Activated CD4-positive, alpha-beta T cell treated with anti-CD3 and anti-CD28 coated beads, Interleukin-2, amount 10 ng/mL, durations not matched to agents 7 days and 5 days (primary cell): Measurements from ENCODE around the gene IFIT2. TPM values are rescaled to one million over a fixed set of nuclear protein-coding genes. Genes with fewer than 3 reads are reported as not detected.

ENCODE experiments used
- CTCF ChIA-PET: fragments of 350-600 bp; sonication (Branson Sonifier 250); formaldehyde crosslinking; loops from one replicate; lab custom pipeline; 2021; ENCODE audit warnings: antibody characterized with exemption; lab: Charles Lee
- POLR2A ChIA-PET: fragments of 350-600 bp; sonication (Branson Sonifier 250); formaldehyde crosslinking; loops from one replicate; lab custom pipeline; 2021; ENCODE audit warnings: antibody characterized with exemption; lab: Charles Lee
- DNase-seq: peaks from one replicate; pipeline ENCODE4 v3.0.0-alpha.2; 2020
- H3K27ac Mint-ChIP-seq: one replicate; pipeline ENCODE4 v1.8.0; 2021; ENCODE audit warnings: mild to moderate bottlenecking, moderate library complexity, mixed read lengths
- H3K27me3 Mint-ChIP-seq: one replicate; pipeline ENCODE4 v1.8.0; 2021; ENCODE audit warnings: mixed read lengths
- H3K36me3 Mint-ChIP-seq: one replicate; pipeline ENCODE4 v1.8.0; 2021; ENCODE audit warnings: low read depth, mixed read lengths
- H3K4me1 Mint-ChIP-seq: one replicate; pipeline ENCODE4 v1.8.0; 2021; ENCODE audit warnings: mixed read lengths
- H3K4me3 Mint-ChIP-seq: one replicate; pipeline ENCODE4 v1.8.0; 2021; ENCODE audit warnings: mild to moderate bottlenecking, moderate library complexity, mixed read lengths
- H3K9me3 Mint-ChIP-seq: one replicate; pipeline ENCODE4 v1.8.0; 2021; ENCODE audit warnings: mixed read lengths
- total RNA-seq, 2 experiments: library from RNA; stranded (reverse); gene quantifications; one replicate each; pipeline ENCODE4 v1.2.3, GENCODE V29; 2021

Gene IFIT2
- total RNA-seq, 2 experiments from 2014 or later, result 9.9 to 10.2 TPM

- Mint-ChIP-seq H3K9me3 (no peaks in the 10 kb centered on the region), H3K36me3 (peaks cover 77% of the 10 kb centered on the region), H3K27me3 (peaks cover 6% of the 10 kb centered on the region), H3K4me1 (peaks cover 45% of the 10 kb centered on the region), H3K4me3 (no peak overlapping the region), H3K27ac (no peak overlapping the region)
- no peak for DNase-seq
- CTCF ChIA-PET, result interaction anchor here (2.2 kb wide), 1 partner anchor 31 kb away, joined by 6 read pairs; no protein-coding TSS in a partner anchor
- POLR2A ChIA-PET, result no interaction called here
Observed at GRCh38 chr10:89338713-89339112, 36.9 kb downstream of the IFIT2 start.

- no peak overlapping the region for H3K4me3 Mint-ChIP-seq
- H3K27me3 Mint-ChIP-seq, result peaks cover 6% of the 10 kb centered on the region
- no peak for DNase-seq
- no peaks in the 10 kb centered on the region for H3K9me3 Mint-ChIP-seq
- ChIA-PET POLR2A (no interaction called here), CTCF (interaction anchor here (2.2 kb wide), 1 partner anchor 30 kb away, joined by 6 read pairs; no protein-coding TSS in a partner anchor)
- H3K4me1 Mint-ChIP-seq, result peaks cover 39% of the 10 kb centered on the region
- H3K27ac Mint-ChIP-seq, result no peak overlapping the region
- H3K36me3 Mint-ChIP-seq, result peaks cover 73% of the 10 kb centered on the region
Observed at GRCh38 chr10:89339875-89340274, 38.0 kb downstream of the IFIT2 start.

- DNase-seq, result no peak
- peaks cover 56% of the 10 kb centered on the region for H3K36me3 Mint-ChIP-seq
- no peaks in the 10 kb centered on the region for H3K9me3 Mint-ChIP-seq
- POLR2A ChIA-PET, result interaction anchor here (1.2 kb wide), 1 partner anchor 50 kb away, joined by 3 read pairs; the partner anchor contains the start of gene IFIT1
- CTCF ChIA-PET, result interaction anchor here (0.8 kb wide), 1 partner anchor 13 kb away, joined by 3 read pairs; no protein-coding TSS in a partner anchor
- no peak overlapping the region for H3K4me3 Mint-ChIP-seq
- H3K27ac Mint-ChIP-seq, result no peak overlapping the region
- H3K27me3 Mint-ChIP-seq, result peaks cover 6% of the 10 kb centered on the region
- peaks cover 22% of the 10 kb centered on the region for H3K4me1 Mint-ChIP-seq
Observed at GRCh38 chr10:89341649-89342048, 39.8 kb downstream of the IFIT2 start.

GRCh38 chr10:89342206-89342958 lies 40.5 kb downstream of the IFIT2 start:
- H3K4me3 Mint-ChIP-seq, result no peak overlapping the region
- no peak overlapping the region for H3K27ac Mint-ChIP-seq
- DNase-seq, result no peak
- H3K36me3 Mint-ChIP-seq, result peaks cover 49% of the 10 kb centered on the region
- H3K9me3 Mint-ChIP-seq, result no peaks in the 10 kb centered on the region
- ChIA-PET CTCF (interaction anchor here (0.8 kb wide), 1 partner anchor 13 kb away, joined by 3 read pairs; no protein-coding TSS in a partner anchor), POLR2A (interaction anchor here (1.2 kb wide), 1 partner anchor 50 kb away, joined by 3 read pairs; the partner anchor contains the start of gene IFIT1)
- peaks cover 11% of the 10 kb centered on the region for H3K27me3 Mint-ChIP-seq
- H3K4me1 Mint-ChIP-seq, result peaks cover 15% of the 10 kb centered on the region

GRCh38 chr10:89343089-89343767 lies 41.4 kb downstream of the IFIT2 start:
- Mint-ChIP-seq H3K36me3 (peaks cover 40% of the 10 kb centered on the region), H3K4me3 (no peak overlapping the region), H3K27ac (no peak overlapping the region), H3K9me3 (no peaks in the 10 kb centered on the region), H3K4me1 (peaks cover 10% of the 10 kb centered on the region), H3K27me3 (peaks cover 16% of the 10 kb centered on the region)
- CTCF ChIA-PET, result interaction anchor here (1.3 kb wide), 1 partner anchor 9 kb away, joined by 3 read pairs; no protein-coding TSS in a partner anchor
- DNase-seq, result no peak
- POLR2A ChIA-PET, result no interaction called here

GRCh38 chr10:89344156-89344555 lies 42.3 kb downstream of the IFIT2 start:
- DNase-seq, result no peak
- no peak overlapping the region for H3K27ac Mint-ChIP-seq

GRCh38 chr10:89345367-89346000 lies 43.6 kb downstream of the IFIT2 start:
- H3K27me3 Mint-ChIP-seq, result peaks cover 30% of the 10 kb centered on the region
- no peak for DNase-seq
- H3K27ac Mint-ChIP-seq, result no peak overlapping the region
- no peaks in the 10 kb centered on the region for H3K9me3 Mint-ChIP-seq
- no peak overlapping the region for H3K4me3 Mint-ChIP-seq
- CTCF ChIA-PET, result interaction anchor here (1.2 kb wide), 1 partner anchor 9 kb away, joined by 3 read pairs; no protein-coding TSS in a partner anchor
- peaks cover 5% of the 10 kb centered on the region for H3K4me1 Mint-ChIP-seq
- POLR2A ChIA-PET, result interaction anchor here (0.6 to 1.4 kb wide), 2 partner anchors 44 to 1643 kb away, joined by 3 to 5 read pairs; partner anchors contain the start of gene IFIT2
- H3K36me3 Mint-ChIP-seq, result peaks cover 18% of the 10 kb centered on the region

More at GRCh38 chr10:89344156-89344555, 42.3 kb downstream of the IFIT2 start:
- peaks cover 5% of the 10 kb centered on the region for H3K4me1 Mint-ChIP-seq
- ChIA-PET CTCF (interaction anchor here (1.3 kb wide), 1 partner anchor 8 kb away, joined by 3 read pairs; no protein-coding TSS in a partner anchor), POLR2A (no interaction called here)
- peaks cover 23% of the 10 kb centered on the region for H3K27me3 Mint-ChIP-seq
- peaks cover 31% of the 10 kb centered on the region for H3K36me3 Mint-ChIP-seq
- H3K4me3 Mint-ChIP-seq, result no peak overlapping the region
- no peaks in the 10 kb centered on the region for H3K9me3 Mint-ChIP-seq

GRCh38 chr10:89346405-89347254 lies 44.8 kb downstream of the IFIT2 start:
- peaks cover 10% of the 10 kb centered on the region for H3K36me3 Mint-ChIP-seq
- no peak for DNase-seq
- no peak overlapping the region for H3K4me3 Mint-ChIP-seq
- CTCF ChIA-PET, result interaction anchor here (0.8 to 1.5 kb wide), 3 partner anchors 8 to 926 kb away, joined by 3 to 4 read pairs (median 3); no protein-coding TSS in a partner anchor
- H3K27me3 Mint-ChIP-seq, result peaks cover 34% of the 10 kb centered on the region
- POLR2A ChIA-PET, result interaction anchor here (0.6 to 1.4 kb wide), 2 partner anchors 45 to 293 kb away, joined by 3 to 5 read pairs; partner anchors contain the start of gene IFIT2
- H3K9me3 Mint-ChIP-seq, result no peaks in the 10 kb centered on the region
- H3K4me1 Mint-ChIP-seq, result peaks cover 17% of the 10 kb centered on the region
- no peak overlapping the region for H3K27ac Mint-ChIP-seq

- no peak for DNase-seq
- ChIA-PET CTCF (interaction anchor here (1.5 kb wide), 1 partner anchor 77 kb away, joined by 4 read pairs; no protein-coding TSS in a partner anchor), POLR2A (no interaction called here)
- no peaks in the 10 kb centered on the region for H3K9me3 Mint-ChIP-seq
- no peak overlapping the region for H3K4me3 Mint-ChIP-seq
- peaks cover under 1% of the 10 kb centered on the region for H3K36me3 Mint-ChIP-seq
- no peak overlapping the region for H3K27ac Mint-ChIP-seq
- peaks cover 40% of the 10 kb centered on the region for H3K27me3 Mint-ChIP-seq
- peaks cover 24% of the 10 kb centered on the region for H3K4me1 Mint-ChIP-seq
Observed at GRCh38 chr10:89347701-89348457, 46.0 kb downstream of the IFIT2 start.

- Mint-ChIP-seq H3K27ac (no peak overlapping the region), H3K9me3 (no peaks in the 10 kb centered on the region), H3K36me3 (no peaks in the 10 kb centered on the region), H3K4me3 (no peak overlapping the region), H3K27me3 (peaks cover 41% of the 10 kb centered on the region), H3K4me1 (peaks cover 24% of the 10 kb centered on the region)
- POLR2A ChIA-PET, result no interaction called here
- CTCF ChIA-PET, result no interaction called here
- no peak for DNase-seq
Observed at GRCh38 chr10:89348481-89348880, 46.6 kb downstream of the IFIT2 start.

- H3K4me3 Mint-ChIP-seq, result no peak overlapping the region
- peaks cover 2% of the 10 kb centered on the region for H3K36me3 Mint-ChIP-seq
- peaks cover 24% of the 10 kb centered on the region for H3K4me1 Mint-ChIP-seq
- DNase-seq, result no peak
- no peaks in the 10 kb centered on the region for H3K9me3 Mint-ChIP-seq
- CTCF ChIA-PET, result no interaction called here
- peaks cover 43% of the 10 kb centered on the region for H3K27me3 Mint-ChIP-seq
- POLR2A ChIA-PET, result no interaction called here
- no peak overlapping the region for H3K27ac Mint-ChIP-seq
Observed at GRCh38 chr10:89348975-89349374, 47.1 kb downstream of the IFIT2 start.
